Esophagus (tissue), 2 donors: Measurements from ENCODE around the gene GPD1L. TPM values are rescaled to one million over a fixed set of nuclear protein-coding genes. Genes with fewer than 3 reads are reported as not detected.
"Not testable (repeated sequence)": the region's sequence is repeated elsewhere in the genome, so short reads cannot be mapped to it uniquely, and the experiment has no call there.

Experiments
- H3K27ac ChIP-seq, 2 donors: one replicate each; pipeline ENCODE4 v1.5.1; 2013; ENCODE audit warnings: low read depth in 2 of 2, mild to moderate bottlenecking in 2 of 2, inconsistent platforms in 1 of 2, low read length in 1 of 2, moderate library complexity in 1 of 2
- H3K27me3 ChIP-seq, 2 donors: one replicate each; pipeline ENCODE4 v1.6.1; 2013; ENCODE audit warnings: low read length in 2 of 2, control low read depth in 1 of 2, mild to moderate bottlenecking in 1 of 2; ENCODE audit not compliant: insufficient read depth in 2 of 2, control insufficient read depth in 1 of 2
- H3K36me3 ChIP-seq, 2 donors: one replicate each; pipeline ENCODE4 v1.6.1; 2013; ENCODE audit warnings: low read length in 1 of 2; ENCODE audit not compliant: control insufficient read depth in 2 of 2, insufficient read depth in 2 of 2
- H3K4me1 ChIP-seq, 2 donors: one replicate each; pipeline ENCODE4 v1.6.1; 2013; ENCODE audit warnings: low read length in 1 of 2; ENCODE audit not compliant: control insufficient read depth in 2 of 2, insufficient read depth in 2 of 2
- H3K4me3 ChIP-seq, 2 donors: one replicate each; pipeline ENCODE4 v1.5.1; 2013; ENCODE audit warnings: low read length in 2 of 2, mild to moderate bottlenecking in 2 of 2, low read depth in 1 of 2, moderate library complexity in 1 of 2
- H3K9me3 ChIP-seq, 2 donors: one replicate each; pipeline ENCODE4 v1.6.1; 2013; ENCODE audit warnings: mild to moderate bottlenecking in 2 of 2, low read depth in 1 of 2, low read length in 1 of 2, moderate library complexity in 1 of 2; ENCODE audit not compliant: control insufficient read depth in 2 of 2, insufficient read depth in 1 of 2
- WGBS, 2 donors: extraction: QIAGEN DNeasy Blood & Tissue Kit; methylation state at CpG; one replicate each; pipeline ENCODE4 v1.1.7; 2013; 5-methylcytosine and 5-hydroxymethylcytosine counted together
- polyA plus RNA-seq, 2 donors: library from polyadenylated mRNA; stranded (reverse); fragments of 200-250 nt; gene quantifications; one replicate each; pipeline ENCODE4 v1.2.3, GENCODE V29; 2013
- donor health status: healthy with polysubstance abuse.
- donor health status: Bipolar disorder and iron deficiency.

GPD1L gene
- 10 to 100 TPM; 21.5 to 22.4 TPM for polyA plus RNA-seq

DNA sequence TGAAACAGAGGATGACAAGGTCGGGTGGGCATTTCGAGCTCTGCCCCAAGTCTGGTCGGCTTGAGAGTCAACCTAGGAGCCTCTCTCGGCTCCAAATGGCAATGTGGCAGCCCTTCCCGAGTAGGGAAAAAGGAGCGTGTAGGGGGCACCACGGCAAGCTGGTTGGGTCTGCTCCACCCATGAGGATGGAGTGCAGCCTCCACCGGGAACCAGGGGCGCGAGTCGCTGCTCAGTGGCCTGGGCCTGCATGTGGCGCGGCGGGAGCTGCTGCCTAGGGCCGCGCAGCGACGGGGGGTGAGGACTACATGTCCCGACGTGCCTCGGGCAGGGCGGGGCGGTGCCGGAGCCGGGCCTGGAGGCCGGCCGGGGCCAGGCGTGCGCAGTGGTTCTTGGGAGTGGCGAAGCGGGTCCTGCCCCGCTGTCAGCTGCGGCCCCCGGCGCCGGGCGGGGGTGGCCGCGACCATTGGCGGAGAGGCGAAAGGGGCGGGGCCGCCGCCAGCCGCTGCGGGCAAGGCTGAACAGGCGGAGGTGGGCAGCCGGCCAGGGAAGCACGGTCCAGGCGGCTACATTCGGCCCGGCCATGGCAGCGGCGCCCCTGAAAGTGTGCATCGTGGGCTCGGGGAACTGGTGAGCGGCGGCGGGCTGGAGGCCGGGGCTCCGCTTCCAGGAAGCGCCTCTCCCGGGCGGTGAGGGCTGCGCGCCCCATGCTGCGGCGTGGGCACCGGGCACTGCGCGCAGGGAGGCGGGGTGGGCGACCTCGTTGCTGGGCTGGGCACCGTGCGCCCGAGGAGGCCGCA is at the start of gene GPD1L:
Gene GPD1L, plus strand, starts transcription at position 489 of the 797 bp plus-strand sequence. Its CDS starts 92 bp downstream, at position 581.
- peaks cover 2 to 9% of the 10 kb centered on the region in 2 donors for H3K4me1 ChIP-seq
- 4% methylated on average over 69 to 78 of the region's 78 CpGs for WGBS, 2 donors
- H3K9me3 ChIP-seq, result peaks cover 0 to 5% of the 10 kb centered on the region in 2 donors
- H3K4me3 ChIP-seq, result peak within 1 kb of the TSS; percentile 76 to 86
- H3K27ac ChIP-seq, result peak within 1 kb of the TSS; percentile 80 to 87
- H3K27me3 ChIP-seq, result no peaks in the 10 kb centered on the region
- no peaks in the 10 kb centered on the region for H3K36me3 ChIP-seq

DNA sequence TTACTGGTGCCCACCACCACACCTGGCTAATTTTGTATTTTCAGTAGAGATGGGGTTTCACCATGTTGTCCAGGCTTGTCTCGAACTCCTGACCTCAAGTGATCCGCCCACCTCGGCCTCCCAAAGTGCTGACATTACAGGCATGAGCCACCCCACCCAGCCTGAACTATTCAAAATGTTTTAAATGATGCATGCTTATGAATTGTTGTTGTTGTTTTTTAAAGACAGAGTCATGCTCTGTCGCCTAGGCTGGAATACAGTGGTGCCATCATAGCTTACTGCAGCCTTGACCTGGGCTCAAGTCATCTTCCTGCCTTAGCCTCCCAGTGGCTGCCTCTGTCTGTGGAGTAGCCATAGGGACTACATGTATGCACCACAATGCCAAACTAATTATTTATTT is 48.0 kb upstream of the GPD1L start:
- H3K27me3 ChIP-seq, H3K9me3 ChIP-seq, H3K4me1 ChIP-seq, H3K27ac ChIP-seq, H3K4me3 ChIP-seq, H3K36me3 ChIP-seq: not testable (repeated sequence)
- WGBS, 2 donors, result 84 to 90% methylated on average over 4 of the region's 4 CpGs

DNA sequence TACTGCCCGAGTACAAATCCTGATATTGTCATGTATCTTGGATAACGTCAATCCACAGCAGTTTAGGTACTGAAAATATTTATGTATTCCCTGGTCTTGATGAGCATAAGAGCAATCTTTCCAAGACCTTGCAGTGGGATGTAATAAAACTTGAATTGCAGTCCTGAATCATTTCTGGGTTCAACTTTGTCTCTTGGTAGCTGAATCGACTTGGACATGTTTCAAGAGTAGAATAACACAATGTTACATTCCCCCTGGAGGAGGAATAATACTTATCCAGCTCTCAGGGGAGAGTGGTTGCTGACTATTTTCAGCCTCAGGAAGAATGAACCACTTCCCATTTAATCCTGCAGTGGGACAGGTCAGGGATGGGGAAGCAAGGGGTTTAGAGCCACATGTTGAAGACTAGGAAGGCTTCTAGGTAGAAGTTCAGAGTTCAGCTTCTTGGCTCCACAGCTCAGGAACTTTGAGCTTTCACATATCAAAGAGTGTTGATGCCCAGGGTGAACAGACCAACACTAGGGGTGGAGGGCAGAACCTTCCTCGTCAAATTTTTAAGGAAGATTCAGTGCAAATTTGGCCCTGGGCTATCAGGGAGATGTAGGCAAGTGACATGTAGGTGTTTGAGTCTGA is 43.4 kb upstream of the GPD1L start:
- H3K27me3 ChIP-seq, result no peaks in the 10 kb centered on the region
- no peaks in the 10 kb centered on the region for H3K4me1 ChIP-seq
- no peaks in the 10 kb centered on the region for H3K9me3 ChIP-seq
- 70 to 75% methylated on average over 4 of the region's 4 CpGs for WGBS, 2 donors
- no peak overlapping the region for H3K27ac ChIP-seq
- no peaks in the 10 kb centered on the region for H3K36me3 ChIP-seq
- H3K4me3 ChIP-seq, result no peak overlapping the region

DNA sequence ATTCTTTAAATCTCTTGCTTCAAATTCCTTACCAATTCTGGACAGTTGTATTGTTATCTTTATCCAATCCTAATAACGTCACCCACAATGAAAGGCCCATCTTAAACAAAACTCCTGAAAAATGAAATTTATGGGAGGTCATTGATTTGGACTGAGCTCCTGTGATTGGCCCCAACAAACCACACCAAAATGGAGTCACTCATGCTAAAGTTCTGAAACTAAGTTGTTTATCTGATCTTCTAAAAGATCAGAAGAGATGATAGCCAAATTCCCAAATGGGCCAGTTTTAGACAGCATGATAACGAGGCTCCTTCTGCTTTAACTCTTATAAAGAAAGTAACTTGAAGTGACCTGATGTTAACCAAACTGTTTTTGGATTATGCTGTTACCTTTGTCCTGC is 39.7 kb upstream of the GPD1L start:
- H3K27me3 ChIP-seq, result no peaks in the 10 kb centered on the region
- no peaks in the 10 kb centered on the region for H3K36me3 ChIP-seq
- no peaks in the 10 kb centered on the region for H3K9me3 ChIP-seq
- 92 to 94% methylated on average over 2 of the region's 2 CpGs for WGBS, 2 donors
- H3K4me1 ChIP-seq, result no peaks in the 10 kb centered on the region
- H3K27ac ChIP-seq, result no peak overlapping the region
- H3K4me3 ChIP-seq, result no peak overlapping the region

DNA sequence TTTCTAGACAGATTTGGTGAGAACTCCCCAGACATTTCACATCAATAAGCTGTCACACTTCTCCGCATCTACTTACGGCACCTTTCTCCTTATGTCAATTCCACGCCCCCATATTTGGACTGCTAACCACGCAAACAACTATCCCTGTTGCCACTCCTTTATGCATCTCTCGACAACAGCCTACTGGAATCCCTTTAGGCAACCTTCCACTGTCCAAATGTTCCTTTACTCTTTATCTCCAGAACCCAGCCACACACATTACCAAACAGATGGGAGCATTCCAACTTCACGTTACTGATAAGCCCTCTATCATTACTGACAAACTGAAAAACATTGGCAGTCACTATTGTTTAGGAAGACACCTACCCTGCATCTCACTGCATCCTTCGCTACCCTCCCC is 32.2 kb upstream of the GPD1L start:
- not testable (repeated sequence) for H3K27me3 ChIP-seq, H3K36me3 ChIP-seq, H3K4me3 ChIP-seq, H3K9me3 ChIP-seq, H3K4me1 ChIP-seq, H3K27ac ChIP-seq
- 83 to 86% methylated on average over 7 of the region's 7 CpGs for WGBS, 2 donors

DNA sequence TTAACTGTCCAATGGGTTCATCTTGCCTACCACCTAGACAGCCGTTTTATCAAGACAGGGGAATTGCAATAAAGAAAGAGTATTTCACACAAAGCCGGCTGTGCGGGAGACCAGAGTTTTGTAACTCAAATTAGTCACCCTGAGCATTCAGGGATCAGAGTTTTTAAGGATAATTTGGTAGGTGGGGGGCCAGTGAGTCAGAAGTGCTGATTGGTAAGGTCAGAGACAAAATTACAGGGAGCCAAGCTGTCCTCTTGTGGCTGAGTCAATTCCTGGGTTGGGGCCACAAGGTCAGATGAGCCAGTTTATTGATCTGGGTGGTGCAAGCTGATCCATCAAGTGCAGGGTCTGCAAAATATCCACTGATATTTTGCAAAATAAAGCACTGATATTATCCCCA is 29.9 kb upstream of the GPD1L start:
- no peaks in the 10 kb centered on the region for H3K9me3 ChIP-seq
- no peak overlapping the region for H3K27ac ChIP-seq
- 89 to 94% methylated on average over 3 of the region's 3 CpGs for WGBS, 2 donors

DNA sequence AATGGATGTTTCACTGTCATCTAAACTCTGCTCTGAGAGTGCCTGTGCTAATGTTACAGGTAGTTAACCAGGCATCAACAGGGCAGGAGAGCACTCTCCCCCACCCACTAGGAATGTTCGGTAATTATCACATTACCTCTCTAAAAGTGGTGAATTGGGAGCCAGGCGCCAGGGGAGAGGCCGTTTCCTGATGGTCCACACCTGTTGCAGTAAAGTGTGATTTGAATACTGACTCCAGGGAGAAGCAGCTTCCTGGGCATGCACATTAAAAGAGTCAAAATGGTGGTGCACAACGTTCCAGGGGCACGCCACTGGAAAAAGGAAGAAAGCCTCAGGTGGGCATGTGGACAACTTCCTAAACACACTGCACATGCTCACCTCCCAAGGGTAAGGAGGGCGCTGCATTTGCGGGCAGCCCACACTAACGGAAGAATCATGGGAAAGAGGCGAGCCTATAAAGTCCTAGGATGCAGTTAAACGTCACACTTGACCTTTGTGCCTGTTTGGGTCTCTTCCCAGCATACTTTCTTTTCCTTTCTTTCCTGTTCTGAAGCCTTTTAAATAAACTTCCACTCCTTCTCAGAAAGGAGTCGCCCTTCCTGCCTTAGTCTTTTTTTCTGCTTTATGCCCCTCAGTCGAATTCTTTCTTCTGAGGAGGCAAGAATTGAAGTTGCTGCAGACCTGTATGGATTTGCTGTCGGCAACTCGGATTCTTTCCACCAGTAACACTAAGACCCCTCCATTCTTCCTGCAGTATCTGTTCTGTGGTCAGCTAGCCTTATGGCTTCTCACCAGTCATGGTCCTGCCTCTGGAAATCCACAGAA is 28.9 kb upstream of the GPD1L start:
- no peaks in the 10 kb centered on the region for H3K27me3 ChIP-seq
- 70% methylated on average over 14 of the region's 14 CpGs for WGBS, 2 donors
- H3K36me3 ChIP-seq, result no peaks in the 10 kb centered on the region
- H3K27ac ChIP-seq, result no peak overlapping the region
- no peaks in the 10 kb centered on the region for H3K9me3 ChIP-seq
- H3K4me1 ChIP-seq, result no peaks in the 10 kb centered on the region
- no peak overlapping the region for H3K4me3 ChIP-seq

More for the DNA sequence above, 29.9 kb upstream of the GPD1L start:
- Histone ChIP-seq H3K4me1 (no peaks in the 10 kb centered on the region), H3K27me3 (no peaks in the 10 kb centered on the region), H3K4me3 (no peak overlapping the region), H3K36me3 (no peaks in the 10 kb centered on the region)

DNA sequence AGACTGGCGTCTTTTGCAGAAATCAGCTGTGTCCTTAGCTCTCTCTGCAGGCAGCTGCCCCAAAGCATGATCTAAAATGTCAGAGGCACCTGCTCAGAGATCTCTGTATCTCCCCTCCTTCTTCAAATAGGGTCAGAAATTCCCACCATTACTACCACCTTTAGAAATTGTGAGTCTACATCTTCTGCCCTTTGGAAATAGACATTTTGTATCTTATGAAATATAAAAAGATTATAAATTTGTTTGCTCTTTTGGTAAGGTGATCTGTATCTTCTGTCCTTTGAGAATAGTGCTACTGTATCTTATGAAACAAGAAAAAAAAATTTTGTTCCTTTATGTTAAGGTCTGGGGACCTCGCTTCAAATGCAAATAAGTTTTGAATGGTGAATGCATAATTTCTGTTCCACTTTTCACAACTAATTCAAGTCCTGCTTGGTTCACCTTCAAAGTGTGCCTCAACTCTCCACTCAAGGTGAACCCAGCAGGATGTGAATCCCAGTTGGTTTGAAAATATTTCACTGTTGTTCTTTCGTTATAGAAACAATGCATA is 28.3 kb upstream of the GPD1L start:
- no peaks in the 10 kb centered on the region for H3K4me1 ChIP-seq
- 86 to 87% methylated on average over 3 of the region's 3 CpGs for WGBS, 2 donors
- no peak overlapping the region for H3K27ac ChIP-seq
- no peaks in the 10 kb centered on the region for H3K27me3 ChIP-seq
- no peaks in the 10 kb centered on the region for H3K36me3 ChIP-seq
- no peak overlapping the region for H3K4me3 ChIP-seq
- H3K9me3 ChIP-seq, result no peaks in the 10 kb centered on the region

DNA sequence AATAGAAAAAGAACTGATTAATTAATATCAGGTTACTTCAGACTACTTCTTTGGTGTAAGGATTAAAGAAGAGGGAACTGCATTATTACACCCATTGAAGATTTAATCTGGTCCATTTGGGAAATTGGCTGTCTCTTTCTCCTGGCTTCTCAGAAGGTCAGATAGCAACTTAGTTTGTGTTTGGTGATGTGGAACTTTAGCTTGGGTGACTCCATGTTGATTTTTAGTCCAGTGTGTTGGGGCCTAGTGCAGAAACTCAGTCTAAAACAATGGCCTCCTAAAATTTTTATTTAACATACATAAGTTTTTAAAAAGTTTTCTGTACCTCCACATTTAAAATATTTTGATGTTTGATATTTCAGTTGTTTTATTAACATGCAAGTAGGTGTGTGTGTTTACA is 27.6 kb upstream of the GPD1L start:
- no peak overlapping the region for H3K4me3 ChIP-seq
- H3K4me1 ChIP-seq, result no peaks in the 10 kb centered on the region
- H3K27ac ChIP-seq, result no peak overlapping the region
- no peaks in the 10 kb centered on the region for H3K27me3 ChIP-seq
- no peaks in the 10 kb centered on the region for H3K9me3 ChIP-seq
- H3K36me3 ChIP-seq, result no peaks in the 10 kb centered on the region
